Activated CD4-positive, alpha-beta T cell treated with anti-CD3 and anti-CD28 coated beads for 4 hours (primary cell): ENCODE data around the gene INA.
A peak's percentile ranks its signal among the peaks of the same experiment; 100 is the strongest.
"Not testable (repeated sequence)": the region's sequence is repeated elsewhere in the genome, so short reads cannot be mapped to it uniquely, and the experiment has no call there.

Experiments
- DNase-seq, 2 donors: peaks; one replicate each; pipeline ENCODE4 v3.0.0-alpha.2; 2020

Gene INA

GRCh38 chr10:103276896-103277712 lies at the start of gene INA:
Gene INA, plus strand, starts transcription at chr10:103277138. Its CDS starts 74 bp downstream, at chr10:103277212.
- no peak for DNase-seq

GRCh38 chr10:103227416-103227815 lies 49.5 kb upstream of the INA start:
- no peak for DNase-seq

GRCh38 chr10:103231047-103231551 lies 45.8 kb upstream of the INA start:
- no peak for DNase-seq

- no peak for DNase-seq
Measured at GRCh38 chr10:103232131-103232673, 44.7 kb upstream of the INA start.

- DNase-seq, result no peak
Measured at GRCh38 chr10:103232772-103233488, 44.0 kb upstream of the INA start.

GRCh38 chr10:103235775-103236174 lies 41.2 kb upstream of the INA start:
- no peak for DNase-seq

GRCh38 chr10:103238506-103239252 lies 38.3 kb upstream of the INA start:
- DNase-seq, result no peak

GRCh38 chr10:103241262-103242011 lies 35.5 kb upstream of the INA start:
- DNase-seq, result no peak

- DNase-seq, result peak; percentile 47 to 64
Measured at GRCh38 chr10:103244666-103245271, 32.2 kb upstream of the INA start.

- not testable (repeated sequence) for DNase-seq
Measured at GRCh38 chr10:103245587-103245986, 31.4 kb upstream of the INA start, which contains the start of gene RPEL1. Gene RPEL1, plus strand, starts transcription at chr10:103245887. Its CDS starts 110 bp downstream, at chr10:103245997.

- DNase-seq, result no peak
Measured at GRCh38 chr10:103246324-103246723, 30.6 kb upstream of the INA start.

GRCh38 chr10:103254113-103254512 lies 22.8 kb upstream of the INA start:
- DNase-seq, result no peak

GRCh38 chr10:103254538-103255325 lies 22.2 kb upstream of the INA start:
- no peak for DNase-seq

- DNase-seq, result no peak
Measured at GRCh38 chr10:103256613-103257012, 20.3 kb upstream of the INA start.

- no peak for DNase-seq
Measured at GRCh38 chr10:103257812-103258211, 19.1 kb upstream of the INA start.

GRCh38 chr10:103258928-103259327 lies 18.0 kb upstream of the INA start:
- DNase-seq, result not testable (repeated sequence)

GRCh38 chr10:103259989-103260388 lies 16.9 kb upstream of the INA start:
- no peak for DNase-seq

GRCh38 chr10:103262229-103262628 lies 14.7 kb upstream of the INA start:
- DNase-seq, result no peak

GRCh38 chr10:103265717-103266329 lies 11.1 kb upstream of the INA start:
- DNase-seq, result peak; percentile 8 to 17

- DNase-seq, result no peak
Measured at GRCh38 chr10:103273041-103273441, 3.9 kb upstream of the INA start.
